GM11168 (cell line): ENCODE results near the gene PGP.

Experiments
- in situ Hi-C: fragments of 300-500 bp; cut with MboI; formaldehyde crosslinking; loops from one replicate; pipeline ENCODE4 v1.12.0; 2022; ENCODE audit warnings: low sequenced_read_pairs; ENCODE audit not compliant: unreplicated experiment

The PGP gene

DNA sequence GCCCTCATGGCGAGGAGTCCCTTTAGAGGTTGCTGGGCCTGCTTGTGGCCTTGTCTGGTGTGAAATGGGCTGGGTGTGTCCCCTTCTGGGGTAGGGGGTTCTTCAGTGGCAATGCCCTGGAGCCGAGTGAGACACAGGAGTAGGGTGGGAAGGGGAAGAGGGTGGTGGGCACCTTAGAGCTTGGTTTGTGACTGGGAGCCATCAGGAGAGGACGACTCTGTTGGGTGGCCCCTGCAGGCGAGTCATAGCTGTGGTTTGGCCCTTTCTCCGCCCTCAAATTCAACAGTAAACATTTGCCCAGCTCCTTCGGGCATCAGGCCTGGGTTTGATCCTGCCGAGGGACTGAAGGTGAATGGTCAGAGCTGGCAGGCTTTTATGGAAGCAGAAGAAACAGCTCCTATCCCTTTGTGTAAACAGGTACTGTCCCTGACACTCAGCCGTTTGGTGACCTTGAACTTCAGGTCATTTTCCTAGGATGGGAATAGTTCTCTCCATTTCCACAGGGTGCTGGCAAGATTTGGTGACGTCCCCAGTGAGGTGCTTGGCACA is 11.7 kb upstream of the PGP start:
- in situ Hi-C loops, result no loop called here

DNA sequence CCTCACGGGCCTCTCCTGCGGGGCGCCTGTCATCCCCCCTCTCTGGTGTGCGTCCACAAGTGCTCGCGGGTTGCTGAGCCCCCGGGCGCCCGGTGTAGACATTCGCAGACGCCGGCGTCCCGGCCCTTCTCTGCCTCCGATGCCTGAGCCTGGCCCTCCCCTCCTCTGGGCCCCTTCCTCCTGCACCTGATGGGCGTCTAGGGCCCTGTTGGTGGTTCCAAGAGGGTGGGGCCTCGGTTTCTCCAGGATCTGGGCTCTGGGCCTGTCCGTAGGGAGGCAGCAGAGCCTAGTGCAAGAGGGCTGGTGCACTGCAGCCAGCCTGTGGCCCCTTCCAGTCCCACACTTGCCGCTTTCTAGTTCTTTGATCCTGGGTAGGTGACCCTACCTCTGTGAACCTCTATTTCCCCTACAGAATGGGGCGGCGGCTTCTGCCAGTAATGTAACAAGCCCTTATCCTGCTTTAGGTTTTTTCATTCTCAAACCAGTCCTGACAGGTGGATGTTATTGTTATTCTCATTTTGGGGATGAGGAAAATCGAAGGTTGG is 9.4 kb upstream of the PGP start:
- in situ Hi-C loops, result no loop called here

DNA sequence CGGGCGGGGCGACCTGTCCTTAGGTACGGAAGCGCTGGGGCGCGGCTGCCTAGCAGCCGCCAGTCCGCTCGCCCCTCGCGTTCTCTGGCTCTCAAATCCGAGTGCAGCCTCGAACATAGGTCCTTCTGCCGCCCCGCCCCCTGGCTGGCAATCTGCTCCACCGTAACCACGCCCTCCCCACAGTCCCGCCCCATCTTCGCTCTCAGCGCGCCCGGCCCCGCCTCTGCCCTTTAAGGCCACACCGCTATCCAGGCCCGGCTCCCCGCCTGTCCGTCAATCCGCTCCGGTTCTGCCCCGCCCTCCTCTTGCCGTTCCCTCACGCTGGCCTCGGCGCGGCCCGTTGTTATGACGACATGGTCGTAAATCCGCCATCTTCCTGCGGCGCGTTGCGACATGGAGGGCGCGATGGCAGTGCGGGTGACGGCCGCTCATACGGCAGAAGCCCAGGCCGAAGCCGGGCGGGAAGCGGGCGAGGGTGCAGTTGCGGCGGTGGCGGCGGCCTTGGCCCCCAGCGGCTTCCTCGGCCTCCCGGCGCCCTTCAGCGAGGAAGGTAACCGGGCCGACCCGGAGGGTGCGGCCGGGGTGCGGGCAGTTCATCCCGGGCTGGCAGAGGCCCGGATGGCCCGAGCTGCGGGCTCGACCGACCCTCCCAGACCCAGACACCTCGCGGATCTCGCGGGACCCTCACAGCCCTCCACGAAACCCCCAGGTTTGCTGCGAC is 8.7 kb upstream of the PGP start, which contains the start of gene E4F1:
Gene E4F1, plus strand, starts transcription at position 371 of the 721 bp plus-strand sequence. Its CDS starts 23 bp downstream, at position 394.
- in situ Hi-C loops, result no loop called here

DNA sequence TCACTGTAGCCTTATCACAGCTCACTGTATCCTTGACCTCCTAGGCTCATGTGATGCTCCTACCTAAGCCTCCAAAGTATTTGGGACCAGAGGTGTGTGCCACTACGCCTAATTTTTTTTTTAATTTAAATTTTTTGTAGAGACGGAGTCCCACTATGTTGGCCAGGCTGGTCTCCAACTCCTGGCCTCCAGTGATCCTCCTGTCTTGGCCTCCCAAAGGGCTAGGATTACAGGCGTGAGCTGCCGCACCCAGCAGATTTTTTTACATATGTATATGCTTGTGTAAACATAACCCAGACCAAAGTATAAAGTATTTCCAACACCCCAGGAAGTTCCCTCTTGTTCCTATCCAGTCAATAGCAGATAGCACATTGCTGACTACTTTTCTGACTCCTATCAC is 1.7 kb upstream of the PGP start:
- in situ Hi-C loops, result no loop called here

DNA sequence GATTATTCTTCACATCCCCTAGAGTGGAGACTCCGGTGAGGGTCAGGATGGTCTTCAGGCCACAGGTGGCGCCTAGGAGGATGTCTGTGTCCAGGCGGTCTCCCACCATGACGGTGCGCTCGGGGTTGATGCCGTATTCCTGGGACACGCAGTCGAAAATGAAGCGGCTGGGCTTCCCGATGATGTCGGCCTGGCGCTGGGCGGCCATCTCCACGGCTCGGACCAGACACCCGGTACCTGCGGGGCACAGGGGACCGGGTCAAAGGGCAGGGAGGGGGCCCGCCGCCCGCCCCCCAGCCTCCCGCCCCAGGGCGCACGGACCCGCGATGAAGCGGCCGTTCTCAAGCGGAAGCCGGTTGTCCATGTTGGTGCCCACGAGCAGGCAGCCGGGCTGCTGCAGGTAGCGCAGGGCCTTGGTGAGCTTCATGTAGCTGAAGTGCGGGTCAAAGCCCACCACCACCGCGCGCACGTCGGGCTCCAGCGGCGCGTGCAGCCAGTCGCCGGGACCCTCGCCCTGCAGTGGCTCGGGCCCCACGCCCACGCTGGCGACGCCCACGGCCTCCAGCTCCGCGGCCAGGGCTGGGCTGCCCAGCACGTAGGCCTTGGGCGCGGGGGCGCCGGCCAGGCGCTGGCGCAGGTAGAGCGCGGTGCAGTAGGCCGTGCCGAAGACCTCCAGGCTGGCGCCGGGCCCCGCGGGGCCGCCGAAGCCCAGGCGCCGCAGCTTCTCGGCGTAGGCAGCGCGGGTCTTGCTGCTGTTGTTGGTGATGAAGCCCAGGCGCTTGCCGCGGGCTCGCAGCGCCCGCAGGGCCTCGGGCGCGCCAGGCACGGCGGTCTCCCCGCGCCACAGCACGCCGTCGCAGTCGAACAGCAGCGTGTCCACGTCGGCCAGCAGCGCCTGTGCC is 572 bp downstream of the PGP start:
- in situ Hi-C loops, result no loop called here

DNA sequence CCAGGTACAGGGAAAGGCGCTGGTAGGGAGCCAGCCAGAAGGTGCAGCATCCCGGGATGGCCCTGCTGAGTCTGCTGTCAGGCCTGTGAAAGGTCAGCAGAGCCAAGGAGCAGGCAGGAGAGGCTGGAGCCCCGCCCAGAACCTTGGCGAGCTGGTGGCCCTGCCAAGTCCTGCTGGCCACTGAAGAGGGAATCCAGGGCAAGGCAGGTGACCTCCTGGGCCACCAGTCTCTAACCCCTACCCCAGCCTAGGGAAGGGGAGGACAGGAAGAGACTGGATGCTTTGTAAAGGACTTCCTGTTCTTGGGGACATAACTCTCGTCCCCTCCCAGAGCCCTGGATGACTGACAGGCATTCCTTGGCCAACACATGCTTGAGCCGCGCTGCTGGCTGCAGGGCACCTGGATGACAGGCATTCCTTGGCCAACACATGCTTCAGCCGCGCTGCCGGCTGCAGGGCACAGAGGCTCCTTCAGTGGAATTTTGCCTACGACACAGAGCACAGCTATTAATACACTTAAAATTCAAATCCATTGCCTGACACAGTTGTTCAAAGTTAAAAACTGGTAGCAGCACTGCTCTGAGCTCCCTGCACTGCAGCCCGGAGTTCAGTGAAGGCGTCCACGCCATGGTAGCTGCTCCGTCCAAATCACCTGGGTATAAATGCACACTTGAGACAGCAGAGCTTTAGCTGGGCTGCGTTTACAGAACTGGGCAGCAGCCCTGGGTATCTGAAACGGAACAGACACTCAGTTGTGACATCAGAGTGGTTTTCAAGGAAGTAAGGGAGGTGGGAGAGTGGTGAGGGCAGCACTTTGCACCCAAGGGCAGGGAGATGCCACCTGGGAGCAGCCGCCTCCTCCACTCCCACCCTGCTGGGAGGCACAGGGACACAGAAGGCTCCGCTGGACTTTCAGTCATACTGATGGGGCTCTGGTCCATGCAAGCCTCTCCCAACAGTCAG is 2.0 kb downstream of the PGP start:
- in situ Hi-C loops, result no loop called here

DNA sequence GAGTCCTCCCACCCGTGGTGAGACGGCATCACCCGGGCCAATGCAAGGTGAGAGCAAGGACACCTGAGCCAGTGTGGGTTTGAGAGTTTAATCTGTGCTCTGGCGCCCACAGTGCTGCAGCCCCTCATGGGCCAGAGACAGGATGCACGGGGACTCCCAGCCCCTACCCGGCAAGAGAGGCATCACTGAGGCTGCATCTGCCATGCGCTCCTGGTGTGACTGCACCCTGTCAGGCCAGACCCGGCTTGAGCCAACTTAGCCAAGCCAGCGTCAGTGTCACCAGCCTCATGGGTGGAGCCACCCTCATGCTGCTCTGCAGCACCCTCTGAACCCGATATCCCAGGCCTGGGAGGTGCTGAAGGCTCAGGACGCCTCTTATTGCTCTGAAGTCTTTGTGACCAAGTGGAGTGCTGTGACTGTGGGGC is 2.7 kb downstream of the PGP start:
- in situ Hi-C loops, result no loop called here

DNA sequence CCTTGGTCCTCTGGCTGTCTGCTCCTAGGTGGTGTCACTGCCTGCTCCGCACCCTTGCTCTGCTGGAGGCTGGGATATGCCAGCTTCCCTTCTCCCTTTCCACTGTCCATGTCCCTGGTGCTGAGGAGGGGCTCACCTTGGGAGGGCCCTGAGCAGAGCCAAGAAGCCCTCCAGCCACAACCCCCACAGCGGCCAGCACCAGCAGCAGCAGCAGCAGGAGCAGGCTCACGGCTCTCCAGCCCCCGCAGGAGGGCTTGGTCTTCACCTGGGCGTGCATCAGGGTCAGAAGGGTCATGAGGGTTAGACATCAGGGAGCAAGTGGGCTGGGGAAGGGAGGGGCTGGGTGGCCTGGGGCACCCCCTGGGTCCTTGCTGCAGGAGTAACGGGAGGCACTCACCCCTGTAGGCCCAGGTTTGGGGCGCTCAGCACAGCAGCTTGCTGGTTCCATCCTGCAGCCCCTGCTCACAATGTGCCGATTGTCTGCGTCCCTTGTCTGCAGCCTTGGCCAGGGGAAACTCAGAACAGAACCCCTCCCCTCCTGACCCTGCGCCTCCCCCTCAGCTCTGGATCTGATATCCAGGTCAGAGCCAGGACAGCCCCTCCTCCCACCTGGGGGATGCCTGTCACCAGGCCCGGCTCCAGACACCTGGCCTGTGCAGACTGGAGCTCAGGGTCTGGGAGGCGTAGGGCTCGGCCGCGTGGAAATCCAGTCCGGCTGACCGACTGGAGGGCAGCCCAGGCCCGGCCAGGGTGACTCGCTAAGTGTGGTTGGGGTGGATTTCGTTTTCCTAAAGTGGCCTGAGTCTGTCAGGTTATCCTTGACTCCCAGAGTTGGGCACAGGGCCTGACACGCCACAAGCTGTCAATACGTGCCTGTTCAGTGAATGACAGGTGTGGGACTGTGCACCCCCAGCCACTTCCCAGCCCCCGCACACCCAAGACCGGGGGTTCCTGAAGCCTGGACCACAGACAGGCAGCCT is 4.0 kb downstream of the PGP start, which contains the start of gene BRICD5:
Gene BRICD5, minus strand, starts transcription at position 478 of the 980 bp plus-strand sequence. Its CDS starts 30 bp downstream, at position 448.
- in situ Hi-C loops, result no loop called here

DNA sequence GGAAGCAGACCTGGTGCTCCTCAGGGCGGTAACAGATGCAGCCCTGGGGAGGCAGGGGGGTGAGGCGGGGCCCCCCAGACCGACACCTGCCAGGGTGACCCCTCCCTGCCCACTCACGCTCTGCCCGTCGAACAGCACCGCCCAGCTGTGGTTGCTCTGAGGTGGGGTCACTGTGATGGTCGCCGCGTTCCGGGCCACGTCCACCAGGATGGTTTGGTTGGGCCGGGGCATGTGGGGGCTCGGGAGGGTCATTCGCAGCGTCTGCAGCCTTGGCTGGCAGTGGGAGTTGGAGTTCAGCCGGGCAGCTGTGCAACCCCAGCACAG is 4.7 kb downstream of the PGP start:
- in situ Hi-C loops, result no loop called here

DNA sequence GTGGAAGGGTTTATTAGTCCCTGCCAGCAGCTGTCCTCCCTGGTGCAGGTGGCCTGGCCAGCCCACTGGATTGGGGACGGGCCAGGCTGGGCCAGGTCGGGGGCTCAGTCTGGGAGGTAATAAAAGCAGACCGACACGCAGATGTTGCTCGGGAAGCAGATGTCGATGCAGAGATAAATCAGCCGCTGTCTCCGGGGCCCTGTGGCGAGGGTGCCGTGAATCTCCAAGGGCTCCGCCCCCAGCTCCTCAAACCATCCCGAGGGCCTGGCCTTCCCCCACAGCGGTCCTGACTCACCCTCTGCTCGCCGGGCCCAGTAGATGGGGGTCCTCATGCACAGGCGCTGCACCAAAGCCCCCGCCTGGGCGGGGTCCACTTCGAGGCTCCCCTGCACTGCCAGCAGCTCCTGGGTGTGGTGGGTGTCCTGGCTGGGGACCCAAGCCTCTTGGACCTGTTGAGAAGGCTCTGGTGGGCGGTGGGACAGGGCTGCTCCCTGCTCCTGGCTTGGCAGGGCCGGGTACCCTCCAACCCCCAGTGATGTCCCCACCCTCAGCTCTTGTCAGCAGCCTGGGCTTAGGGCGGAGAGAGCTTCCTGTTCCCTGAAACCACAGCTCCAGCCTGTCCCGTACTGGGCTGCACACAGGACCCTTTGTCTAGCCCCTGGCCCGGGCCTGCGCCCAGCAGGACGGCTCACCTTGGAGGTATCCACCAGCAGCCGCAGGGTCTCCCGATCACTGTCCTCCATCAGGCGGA is 5.2 kb downstream of the PGP start:
- in situ Hi-C loops, result no loop called here

DNA sequence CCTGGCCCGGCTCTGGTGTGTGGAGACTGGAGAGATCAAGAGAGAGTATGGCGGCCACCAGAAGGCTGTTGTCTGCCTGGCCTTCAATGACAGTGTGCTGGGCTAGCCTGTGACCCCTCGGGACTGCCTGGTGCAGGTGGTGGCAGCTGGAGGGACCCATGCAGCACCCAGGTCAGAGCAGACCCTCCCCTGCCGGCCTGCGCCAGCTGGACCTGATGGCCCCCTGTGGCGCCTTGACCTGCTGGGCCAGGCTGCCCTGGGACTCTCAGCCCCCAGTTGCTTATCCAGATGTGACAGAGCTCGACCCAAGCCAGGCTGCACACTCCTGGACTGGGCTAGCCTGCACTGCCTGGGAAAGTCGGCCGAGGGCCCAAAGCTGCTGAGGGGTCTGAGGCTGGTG is 5.9 kb downstream of the PGP start:
- in situ Hi-C loops, result no loop called here

DNA sequence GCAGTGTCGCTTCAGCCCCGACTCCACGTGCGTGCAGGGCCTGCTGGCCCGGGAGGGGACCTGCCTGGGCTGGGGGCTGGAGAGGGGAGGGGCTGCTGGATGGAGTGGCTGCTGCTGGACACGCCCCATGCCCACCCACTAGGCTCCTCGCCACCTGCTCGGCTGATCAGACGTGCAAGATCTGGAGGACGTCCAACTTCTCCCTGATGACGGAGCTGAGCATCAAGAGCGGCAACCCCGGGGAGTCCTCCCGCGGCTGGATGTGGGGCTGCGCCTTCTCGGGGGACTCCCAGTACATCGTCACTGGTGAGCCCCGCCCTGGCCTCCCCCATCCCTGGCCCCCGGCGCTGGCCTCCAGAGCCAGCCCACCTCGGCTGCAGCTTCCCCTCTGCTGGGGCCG is 6.3 kb downstream of the PGP start:
- in situ Hi-C loops, result no loop called here

DNA sequence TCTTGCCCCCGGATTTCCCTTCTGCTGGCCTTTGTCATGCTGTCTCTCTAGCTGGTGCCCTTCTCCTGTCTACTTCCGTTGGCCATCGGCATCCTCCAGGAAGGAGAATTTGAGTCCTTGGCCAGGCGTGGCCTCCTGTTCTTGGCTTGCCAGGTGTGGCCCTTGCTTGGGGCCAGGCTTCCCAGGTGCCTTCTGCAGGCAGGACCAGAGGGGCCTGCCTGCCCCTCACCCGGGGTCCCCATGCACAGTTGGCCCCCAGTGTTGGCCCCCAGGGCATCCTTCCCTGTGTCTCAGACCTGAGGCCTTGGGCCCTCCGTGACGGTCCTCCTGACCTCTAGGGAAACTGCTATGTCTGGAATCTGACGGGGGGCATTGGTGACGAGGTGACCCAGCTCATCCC is 6.8 kb downstream of the PGP start:
- in situ Hi-C loops, result no loop called here

DNA sequence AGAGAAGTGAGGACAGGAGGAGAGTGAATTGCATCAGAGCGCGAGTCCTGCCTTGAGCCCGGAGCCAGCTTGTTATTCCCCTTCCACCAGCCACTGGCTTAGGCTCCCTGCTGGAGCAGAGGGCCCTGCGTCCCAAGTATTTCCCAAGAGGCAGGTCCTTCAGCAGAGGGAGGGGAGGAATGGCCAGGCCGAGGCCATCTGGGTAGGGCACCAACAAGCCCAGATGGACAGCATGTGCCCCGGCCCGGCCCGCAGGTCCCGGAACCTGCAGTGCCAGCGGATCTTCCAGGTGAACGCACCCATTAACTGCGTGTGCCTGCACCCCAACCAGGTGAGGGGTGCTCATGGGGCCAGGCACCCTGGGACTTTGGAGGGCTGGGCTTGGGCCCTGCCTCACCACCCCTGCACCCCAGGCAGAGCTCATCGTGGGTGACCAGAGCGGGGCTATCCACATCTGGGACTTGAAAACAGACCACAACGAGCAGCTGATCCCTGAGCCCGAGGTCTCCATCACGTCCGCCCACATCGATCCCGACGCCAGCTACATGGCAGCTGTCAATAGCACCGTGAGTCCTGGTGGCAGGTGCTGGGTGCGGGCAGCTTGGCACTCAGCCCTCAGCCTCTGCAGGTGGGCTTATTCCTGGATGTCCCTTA is 7.7 kb downstream of the PGP start:
- in situ Hi-C loops, result no loop called here

DNA sequence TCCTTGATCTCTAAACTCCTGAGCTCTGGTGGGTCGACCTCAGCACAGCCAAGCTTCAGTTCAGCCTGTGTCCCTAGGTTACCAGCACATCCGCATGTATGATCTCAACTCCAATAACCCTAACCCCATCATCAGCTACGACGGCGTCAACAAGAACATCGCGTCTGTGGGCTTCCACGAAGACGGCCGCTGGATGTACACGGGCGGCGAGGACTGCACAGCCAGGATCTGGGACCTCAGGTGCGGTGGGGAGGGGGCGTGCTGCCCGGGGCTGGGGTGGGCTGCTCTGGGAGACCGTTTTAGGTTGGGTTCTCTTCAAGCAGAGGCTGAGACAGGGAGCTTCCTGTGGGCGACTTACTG is 8.2 kb downstream of the PGP start:
- in situ Hi-C loops, result no loop called here

DNA sequence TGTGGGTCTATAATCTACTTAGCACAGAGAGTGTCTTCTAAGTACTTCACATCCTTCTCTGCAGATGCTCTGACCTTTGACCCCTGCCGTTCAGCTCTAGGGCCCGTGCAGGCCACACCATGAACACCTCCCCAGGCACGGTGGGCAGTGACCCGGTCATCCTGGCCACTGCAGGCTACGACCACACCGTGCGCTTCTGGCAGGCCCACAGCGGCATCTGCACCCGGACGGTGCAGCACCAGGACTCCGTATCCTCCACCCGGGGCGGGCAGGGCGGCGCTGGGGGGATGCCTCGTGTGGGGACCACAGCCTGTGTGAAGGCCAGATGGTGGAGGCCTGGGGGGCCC is 8.7 kb downstream of the PGP start:
- in situ Hi-C loops, result no loop called here

DNA sequence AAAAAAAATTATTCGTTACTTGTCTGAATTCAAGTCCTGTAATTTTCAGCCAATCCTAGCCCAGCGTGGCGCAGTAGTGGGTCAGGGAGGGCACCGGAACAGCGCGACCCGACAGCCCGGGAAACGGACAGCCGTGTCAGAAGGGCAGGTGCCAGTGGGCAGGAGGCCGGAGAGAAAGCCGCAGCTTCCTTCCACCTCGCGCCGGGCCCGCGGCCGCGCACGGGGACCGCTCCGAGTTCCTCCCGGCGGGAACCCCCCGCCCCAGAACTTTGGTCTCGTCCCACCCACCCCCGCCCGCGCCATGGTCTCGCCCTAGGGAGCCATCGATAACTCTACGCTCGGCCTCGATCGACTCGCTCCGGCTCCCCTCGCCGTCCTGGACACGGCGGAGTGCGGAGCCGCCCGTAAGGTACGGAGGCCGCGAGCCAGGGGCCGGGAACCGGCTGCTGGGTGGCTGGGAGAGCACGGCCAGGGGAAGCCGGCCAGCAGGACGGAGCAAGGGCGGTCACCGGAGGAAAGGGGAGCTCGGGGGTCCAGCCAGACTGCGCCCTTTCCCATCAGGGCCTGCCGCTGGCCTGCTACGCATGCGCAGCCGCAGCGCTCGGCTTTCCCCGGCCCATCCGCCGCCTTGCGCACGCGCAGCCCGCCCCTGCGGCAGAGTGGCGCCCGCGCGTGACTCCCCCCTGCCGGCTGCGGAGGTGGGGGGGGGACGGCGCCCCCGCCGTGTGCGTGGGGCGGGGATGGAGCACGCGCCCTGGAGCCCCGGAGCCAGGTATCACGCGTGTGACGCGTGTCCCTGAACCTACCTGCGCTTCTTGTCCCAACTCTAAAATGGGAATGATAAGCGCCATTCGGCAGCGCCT is 9.3 kb downstream of the PGP start, which contains the start of gene MLST8:
Gene MLST8, plus strand, starts transcription at position 351 of the 863 bp plus-strand sequence. CDS start 632 bp downstream, outside the sequence.
- in situ Hi-C loops, result no loop called here
